GM18519 (cell line): ENCODE results near the gene TIGAR.

ENCODE experiments used
- ATAC-seq: cut with Tn5 transposase; IDR thresholded peaks from one replicate; pipeline ENCODE4 v1.9.1; 2021; ENCODE audit warnings: mild to moderate bottlenecking, moderate library complexity; ENCODE audit not compliant: unreplicated experiment, low FRiP score

Gene TIGAR, protein sequence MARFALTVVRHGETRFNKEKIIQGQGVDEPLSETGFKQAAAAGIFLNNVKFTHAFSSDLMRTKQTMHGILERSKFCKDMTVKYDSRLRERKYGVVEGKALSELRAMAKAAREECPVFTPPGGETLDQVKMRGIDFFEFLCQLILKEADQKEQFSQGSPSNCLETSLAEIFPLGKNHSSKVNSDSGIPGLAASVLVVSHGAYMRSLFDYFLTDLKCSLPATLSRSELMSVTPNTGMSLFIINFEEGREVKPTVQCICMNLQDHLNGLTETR

DNA sequence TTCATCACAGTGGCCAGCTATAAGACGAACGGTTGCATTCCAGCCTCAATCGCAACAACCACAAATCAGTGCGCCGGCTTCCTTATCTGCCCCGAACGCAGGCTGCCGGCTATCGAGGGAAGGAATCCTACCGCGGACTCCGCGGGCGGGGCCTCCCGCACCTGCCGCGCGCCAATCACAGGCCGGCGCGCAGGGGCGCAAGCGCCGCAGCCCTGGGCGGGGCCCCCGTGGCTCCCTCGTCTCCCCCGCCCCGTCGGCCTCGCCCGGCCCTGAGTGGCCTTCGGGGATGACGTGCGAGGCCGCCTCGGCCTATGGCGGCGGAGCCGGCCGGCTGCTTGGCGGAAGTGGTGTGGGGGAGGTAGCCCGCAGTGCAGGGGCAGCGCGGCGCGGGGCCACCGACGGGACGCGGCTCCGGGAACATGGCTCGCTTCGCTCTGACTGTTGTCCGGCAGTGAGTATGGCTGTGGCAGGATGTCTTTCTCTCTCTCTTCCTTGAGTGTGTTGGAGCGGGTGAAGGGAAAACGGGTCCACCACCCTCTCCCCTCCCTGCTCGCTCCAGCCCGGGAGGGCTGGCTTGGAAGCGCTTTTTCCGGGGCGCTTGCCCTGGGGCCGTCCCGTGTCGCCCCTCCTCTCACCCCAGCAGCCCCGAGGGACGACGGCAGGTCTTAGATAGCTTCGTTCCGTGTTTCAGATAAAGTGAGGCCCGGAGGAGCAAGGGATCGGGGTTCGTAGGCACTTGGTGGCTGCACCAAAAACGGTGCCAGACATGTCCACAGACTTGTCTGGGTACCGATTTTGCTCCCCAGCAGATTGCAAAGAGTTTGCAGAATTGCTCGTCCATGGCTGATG lies at the start of gene TIGAR:
Gene TIGAR (plus strand): TSS at position 361 of the 849 bp plus-strand sequence. CDS start 59 bp downstream, at position 420.
- peak; percentile 92 for ATAC-seq

- ATAC-seq: no peak
Measured at GRCh38 chr12:4271717-4272423, 49.1 kb upstream of the TIGAR start.

GRCh38 chr12:4272424-4273272 lies 48.4 kb upstream of the TIGAR start:
- ATAC-seq: no peak

DNA sequence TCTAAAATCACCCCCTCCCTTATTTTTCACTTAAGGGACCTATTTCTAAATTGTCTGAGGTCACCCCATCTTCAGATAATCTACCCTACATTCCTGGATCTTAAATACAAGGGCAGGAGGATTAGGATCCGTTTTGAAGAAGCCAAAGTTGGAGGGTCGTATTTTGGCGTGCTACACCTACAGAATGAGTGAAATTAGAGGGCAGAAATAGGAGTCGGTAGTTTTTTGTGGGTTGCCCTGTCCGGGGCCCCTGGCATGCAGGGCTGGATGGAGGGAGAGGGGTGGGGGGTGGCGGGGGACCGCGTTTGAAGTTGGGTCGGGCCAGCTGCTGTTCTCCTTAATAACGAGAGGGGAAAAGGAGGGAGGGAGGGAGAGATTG lies 47.8 kb upstream of the TIGAR start:
- ATAC-seq: no peak

DNA sequence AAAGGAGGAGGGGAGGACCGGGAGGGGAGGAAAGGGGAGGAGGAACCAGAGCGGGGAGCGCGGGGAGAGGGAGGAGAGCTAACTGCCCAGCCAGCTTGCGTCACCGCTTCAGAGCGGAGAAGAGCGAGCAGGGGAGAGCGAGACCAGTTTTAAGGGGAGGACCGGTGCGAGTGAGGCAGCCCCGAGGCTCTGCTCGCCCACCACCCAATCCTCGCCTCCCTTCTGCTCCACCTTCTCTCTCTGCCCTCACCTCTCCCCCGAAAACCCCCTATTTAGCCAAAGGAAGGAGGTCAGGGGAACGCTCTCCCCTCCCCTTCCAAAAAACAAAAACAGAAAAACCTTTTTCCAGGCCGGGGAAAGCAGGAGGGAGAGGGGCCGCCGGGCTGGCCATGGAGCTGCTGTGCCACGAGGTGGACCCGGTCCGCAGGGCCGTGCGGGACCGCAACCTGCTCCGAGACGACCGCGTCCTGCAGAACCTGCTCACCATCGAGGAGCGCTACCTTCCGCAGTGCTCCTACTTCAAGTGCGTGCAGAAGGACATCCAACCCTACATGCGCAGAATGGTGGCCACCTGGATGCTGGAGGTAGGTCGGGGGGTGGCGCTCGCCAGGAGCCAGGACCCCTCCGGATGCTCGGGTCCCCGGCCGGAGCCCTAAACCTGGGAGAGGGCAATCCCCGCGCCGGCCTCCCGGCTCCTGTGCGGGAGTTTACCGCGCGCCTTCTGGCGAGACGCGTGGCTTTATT lies 47.2 kb upstream of the TIGAR start, which contains the start of gene CCND2:
Gene CCND2 (plus strand): TSS at position 111 of the 744 bp plus-strand sequence. CDS start 279 bp downstream, at position 390.
- no peak for ATAC-seq

DNA sequence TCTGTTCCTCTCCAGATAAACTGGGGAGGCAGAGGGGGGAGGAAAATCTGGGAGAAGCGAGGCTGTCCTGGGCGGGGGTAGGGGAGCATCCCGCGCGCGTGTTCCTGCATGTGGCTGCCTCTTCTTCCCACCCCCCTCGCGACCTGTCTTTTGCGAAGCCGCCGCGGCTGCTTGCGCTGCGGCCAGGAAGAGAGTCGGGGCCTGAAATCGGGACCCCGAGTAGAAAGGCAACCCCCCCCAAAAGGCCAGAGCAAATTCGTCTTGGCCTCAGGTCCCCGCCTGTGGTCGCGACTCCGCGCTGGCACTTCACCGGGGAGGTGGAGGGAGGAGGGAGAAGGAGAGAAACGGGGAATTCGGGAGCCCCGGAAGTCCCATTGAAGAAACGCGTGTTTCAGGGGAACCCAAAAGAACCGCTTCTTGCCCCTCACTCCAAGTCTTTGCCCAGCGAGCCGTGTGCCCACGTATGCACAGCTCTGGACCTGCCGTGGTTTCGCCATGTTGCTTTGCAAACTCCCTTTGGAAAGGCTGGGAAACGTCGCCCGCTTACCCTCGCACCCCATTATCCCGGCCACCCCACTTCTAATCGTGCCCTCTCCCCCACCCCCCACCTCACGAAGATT lies 46.5 kb upstream of the TIGAR start:
- ATAC-seq: no peak

DNA sequence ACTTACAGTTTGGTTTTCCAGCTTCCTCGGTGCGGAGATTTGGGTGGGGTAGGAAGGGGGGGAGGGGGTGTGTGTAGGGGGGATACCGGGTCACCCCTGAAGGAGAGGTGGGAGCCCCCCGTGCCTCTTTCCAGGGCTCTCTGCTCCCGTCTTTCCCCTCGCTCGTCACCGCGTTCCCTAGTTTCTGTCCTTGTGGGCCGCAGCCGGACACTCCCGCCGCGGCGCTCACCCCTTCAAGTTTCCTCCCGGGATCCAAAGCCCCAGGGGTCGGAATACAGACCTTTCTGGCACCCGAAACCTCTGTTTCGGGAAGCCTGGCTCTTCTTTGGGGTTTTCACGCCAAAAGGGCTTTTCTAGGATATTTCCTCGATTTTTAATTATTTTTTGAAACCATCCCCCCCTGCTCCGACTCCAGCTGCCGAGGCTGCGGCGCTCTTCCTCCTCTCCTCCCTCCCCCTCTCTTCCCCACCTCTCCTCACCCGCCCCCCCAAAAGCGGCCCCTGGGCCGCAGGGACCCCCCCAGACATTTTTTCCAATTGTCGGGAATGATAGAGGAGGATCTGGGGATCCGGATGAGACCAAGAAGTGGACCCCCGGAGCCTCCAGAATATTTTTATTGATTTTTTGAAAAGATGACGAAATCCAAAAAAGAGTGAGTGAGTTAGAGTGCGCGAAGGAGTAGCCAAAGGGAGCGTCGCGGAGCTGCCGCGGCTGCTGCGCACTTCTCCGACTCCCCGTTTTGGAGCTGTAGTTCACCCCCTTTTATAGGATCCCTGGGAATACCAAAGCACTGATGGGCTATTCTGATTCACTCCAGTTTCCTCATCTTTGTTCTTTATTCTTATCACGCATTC lies 45.8 kb upstream of the TIGAR start:
- ATAC-seq: no peak

DNA sequence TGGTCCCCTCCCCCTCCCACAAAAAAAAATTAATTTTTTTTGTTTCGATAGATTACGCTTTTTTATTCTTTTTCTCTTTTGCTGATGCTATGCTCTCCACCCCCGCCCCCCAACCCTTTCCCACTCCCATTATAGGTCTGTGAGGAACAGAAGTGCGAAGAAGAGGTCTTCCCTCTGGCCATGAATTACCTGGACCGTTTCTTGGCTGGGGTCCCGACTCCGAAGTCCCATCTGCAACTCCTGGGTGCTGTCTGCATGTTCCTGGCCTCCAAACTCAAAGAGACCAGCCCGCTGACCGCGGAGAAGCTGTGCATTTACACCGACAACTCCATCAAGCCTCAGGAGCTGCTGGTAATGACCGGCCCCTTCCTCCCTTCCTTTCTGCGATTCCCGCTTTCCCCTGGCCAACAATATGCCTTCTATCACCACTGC lies 45.1 kb upstream of the TIGAR start:
- ATAC-seq: no peak

DNA sequence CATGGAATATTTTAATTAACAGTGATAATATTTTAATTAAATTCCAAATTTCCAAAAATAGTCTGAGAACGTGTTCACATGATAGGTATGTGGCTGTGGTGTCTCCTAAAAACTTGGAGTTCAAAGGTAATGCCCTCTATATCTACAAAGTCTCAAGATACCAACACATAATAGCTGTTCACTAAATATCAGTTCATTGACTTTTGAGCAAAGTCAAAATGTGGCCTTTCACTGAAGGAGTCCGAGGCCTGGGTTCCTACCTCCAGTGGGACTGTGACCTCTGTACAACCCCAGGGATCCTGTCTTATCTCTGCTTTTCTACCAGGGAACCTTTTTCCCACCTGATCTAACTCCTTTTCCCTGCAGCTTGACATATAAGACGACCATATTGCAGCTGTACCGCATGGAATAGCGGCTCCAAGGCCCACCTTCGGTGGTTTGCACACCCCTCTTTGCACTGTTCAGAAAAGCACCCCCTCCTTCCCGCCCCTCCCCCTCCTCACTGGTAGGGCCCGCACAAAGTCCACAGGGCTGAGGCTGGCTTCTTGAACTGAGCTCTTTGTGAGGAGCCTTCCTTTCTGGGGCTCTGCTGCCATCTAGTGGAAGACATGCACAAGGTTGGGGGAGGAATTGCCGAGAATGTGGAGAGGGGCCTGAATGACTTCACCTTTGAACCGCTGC lies 44.3 kb upstream of the TIGAR start:
- no peak for ATAC-seq

DNA sequence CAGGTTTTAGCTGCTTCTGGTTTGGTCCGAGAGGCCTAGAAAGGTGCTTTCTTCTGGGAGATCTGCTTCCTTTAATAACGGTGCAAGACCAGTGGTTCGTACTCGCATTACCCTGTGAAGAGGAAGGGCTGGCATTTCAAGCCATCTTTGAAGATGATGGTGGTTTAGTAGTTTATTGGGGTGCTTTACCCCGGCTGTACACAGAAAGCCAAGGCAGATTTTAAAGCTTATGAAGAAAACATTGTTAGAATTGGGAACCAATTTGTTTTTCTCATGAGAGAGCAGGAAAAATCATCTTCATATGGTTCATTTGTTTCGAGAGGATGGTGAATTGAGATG lies 43.8 kb upstream of the TIGAR start:
- ATAC-seq: no peak

- ATAC-seq: no peak
Measured at GRCh38 chr12:4277857-4278256, 43.2 kb upstream of the TIGAR start.

DNA sequence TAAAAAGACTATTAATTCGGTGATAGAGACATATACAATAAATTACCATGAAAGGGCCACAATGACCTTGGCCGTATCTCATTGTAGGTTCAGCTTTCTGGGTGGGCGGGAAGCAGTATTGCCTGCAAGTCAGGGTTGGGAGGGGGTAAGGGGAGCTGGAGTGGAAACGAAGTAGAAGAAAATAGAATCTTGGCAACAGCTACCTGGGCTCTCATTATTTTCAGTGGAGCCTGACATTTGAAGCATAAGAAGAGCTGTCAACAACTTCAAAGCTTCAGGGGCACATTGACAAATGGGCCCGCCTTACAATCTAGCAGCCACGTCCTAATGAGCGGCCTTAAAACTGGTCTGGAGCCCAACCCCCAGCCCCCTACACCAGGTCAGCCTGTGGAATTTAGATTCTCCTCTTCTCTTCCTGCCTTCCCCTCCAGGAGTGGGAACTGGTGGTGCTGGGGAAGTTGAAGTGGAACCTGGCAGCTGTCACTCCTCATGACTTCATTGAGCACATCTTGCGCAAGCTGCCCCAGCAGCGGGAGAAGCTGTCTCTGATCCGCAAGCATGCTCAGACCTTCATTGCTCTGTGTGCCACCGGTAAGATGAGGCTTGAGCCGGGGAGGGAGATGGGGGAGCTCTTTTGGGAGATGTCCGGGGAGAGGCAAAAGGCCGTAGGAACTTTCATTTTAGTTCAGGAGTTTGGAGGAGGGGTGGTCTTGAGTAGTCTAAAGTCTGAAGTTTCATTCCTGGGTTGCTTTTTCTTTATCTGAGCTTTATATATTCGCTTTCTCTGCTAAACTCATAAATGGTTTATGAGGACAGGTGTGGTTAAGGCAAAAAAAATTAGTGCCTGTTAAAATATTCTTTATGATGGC lies 42.5 kb upstream of the TIGAR start:
- no peak for ATAC-seq

DNA sequence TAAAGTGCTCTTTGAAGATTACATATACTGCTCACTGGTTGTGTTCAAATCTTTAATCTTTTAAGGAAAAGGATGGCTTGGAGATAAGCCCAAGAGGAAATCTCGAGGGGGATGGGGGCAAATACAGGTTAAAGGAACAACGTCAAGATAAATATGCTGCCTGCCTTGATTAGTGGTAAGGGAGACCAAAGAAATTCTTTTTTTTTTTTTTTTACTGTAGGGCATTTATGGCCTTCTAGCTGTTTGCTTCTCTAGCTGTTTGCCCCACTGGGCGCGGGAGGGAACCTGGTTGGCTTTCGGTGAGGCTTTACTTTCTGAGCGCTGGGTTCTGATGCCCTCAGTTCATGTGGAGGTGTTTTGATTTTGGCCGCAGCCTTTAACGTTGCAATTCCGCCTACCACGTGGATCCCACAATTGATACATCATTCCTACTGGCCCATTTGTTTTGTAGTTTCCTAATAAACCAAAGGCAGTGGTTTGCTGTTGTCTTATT lies 41.8 kb upstream of the TIGAR start:
- no peak for ATAC-seq

- ATAC-seq: no peak
Measured at GRCh38 chr12:4280351-4281163, 40.5 kb upstream of the TIGAR start.

GRCh38 chr12:4281173-4281654 lies 39.8 kb upstream of the TIGAR start:
- ATAC-seq: no peak
